Immature natural killer cell (primary cell): ENCODE results near the gene LBX1. TPM values are rescaled to one million over a fixed set of nuclear protein-coding genes. Genes with fewer than 3 reads are reported as not detected.

Source experiments
- DNase-seq, 3 donors: peaks; one replicate each; pipeline ENCODE4 v3.0.0; 2022; ENCODE audit warnings: mixed read lengths in 1 of 3
- H3K27ac Mint-ChIP-seq, 6 donors: one replicate each; pipeline ENCODE4 v1.8.0; 2020; ENCODE audit warnings: mixed read lengths in 6 of 6, mild to moderate bottlenecking in 5 of 6, inconsistent platforms in 4 of 6, moderate library complexity in 3 of 6
- H3K27me3 Mint-ChIP-seq, 3 donors: one replicate each; pipeline ENCODE4 v1.8.0; 2020 to 2021; ENCODE audit warnings: low read depth in 3 of 3, mild to moderate bottlenecking in 3 of 3, mixed read lengths in 3 of 3, moderate library complexity in 3 of 3, inconsistent platforms in 1 of 3
- H3K36me3 Mint-ChIP-seq, 3 donors: one replicate each; pipeline ENCODE4 v1.8.0; 2020; ENCODE audit warnings: mixed read lengths in 3 of 3, inconsistent platforms in 2 of 3, mild to moderate bottlenecking in 2 of 3
- H3K4me1 Mint-ChIP-seq, 2 donors: one replicate each; pipeline ENCODE4 v1.8.0; 2020; ENCODE audit warnings: inconsistent platforms in 2 of 2, mild to moderate bottlenecking in 2 of 2, mixed read lengths in 2 of 2, moderate library complexity in 1 of 2
- H3K4me3 Mint-ChIP-seq, 5 donors: one replicate each; pipeline ENCODE4 v1.8.0; 2020; ENCODE audit warnings: mild to moderate bottlenecking in 5 of 5, mixed read lengths in 5 of 5, inconsistent platforms in 3 of 5, moderate library complexity in 3 of 5
- H3K9me3 Mint-ChIP-seq, 6 donors: one replicate each; pipeline ENCODE4 v1.8.0; 2020; ENCODE audit warnings: mild to moderate bottlenecking in 6 of 6, mixed read lengths in 6 of 6, inconsistent platforms in 4 of 6, moderate library complexity in 3 of 6
- polyA plus RNA-seq, 3 donors: library from polyadenylated mRNA; unstranded; fragments of 300-500 nt; fragmentation: Illumina TruSeq; gene quantifications; one replicate each; pipeline ENCODE4 v1.2.3, GENCODE V29; 2021

LBX1 gene
- polyA plus RNA-seq, 3 donors from 2014 or later = not detected

- peaks cover 0 to 5% (median 0%) of the 10 kb centered on the region in 6 donors for H3K9me3 Mint-ChIP-seq
- H3K27me3 Mint-ChIP-seq = peaks cover 4 to 19% (median 7%) of the 10 kb centered on the region in 3 donors
- no peak overlapping the region for H3K4me3 Mint-ChIP-seq
- peaks cover 0 to 4% (median 0%) of the 10 kb centered on the region in 3 donors for H3K36me3 Mint-ChIP-seq
- H3K4me1 Mint-ChIP-seq = no peaks in the 10 kb centered on the region
- H3K27ac Mint-ChIP-seq = no peak overlapping the region
- no peak for DNase-seq
Measured at GRCh38 chr10:101258179-101258885, 29.1 kb upstream of the LBX1 start.

GRCh38 chr10:101257491-101257890 lies 28.2 kb upstream of the LBX1 start:
- no peak for DNase-seq
- Mint-ChIP-seq H3K4me3 (no peak overlapping the region), H3K27ac (no peak overlapping the region), H3K9me3 (peaks cover 0 to 5% (median 0%) of the 10 kb centered on the region in 6 donors), H3K4me1 (no peaks in the 10 kb centered on the region), H3K36me3 (peaks cover 0 to 4% (median 0%) of the 10 kb centered on the region in 3 donors), H3K27me3 (peaks cover 4 to 10% (median 10%) of the 10 kb centered on the region in 3 donors)

GRCh38 chr10:101257084-101257483 lies 27.8 kb upstream of the LBX1 start:
- no peaks in the 10 kb centered on the region for H3K4me1 Mint-ChIP-seq
- H3K27me3 Mint-ChIP-seq = peaks cover 4 to 10% (median 10%) of the 10 kb centered on the region in 3 donors
- peaks cover 0 to 4% (median 0%) of the 10 kb centered on the region in 3 donors for H3K36me3 Mint-ChIP-seq
- H3K27ac Mint-ChIP-seq = no peak overlapping the region
- H3K4me3 Mint-ChIP-seq = no peak overlapping the region
- peaks cover 0 to 5% (median 0%) of the 10 kb centered on the region in 6 donors for H3K9me3 Mint-ChIP-seq
- no peak for DNase-seq

GRCh38 chr10:101256387-101256786 lies 27.1 kb upstream of the LBX1 start:
- Mint-ChIP-seq H3K27ac (no peak overlapping the region), H3K9me3 (peaks cover 0 to 5% (median 0%) of the 10 kb centered on the region in 6 donors), H3K27me3 (peaks cover 4 to 10% (median 8%) of the 10 kb centered on the region in 3 donors)

GRCh38 chr10:101250136-101250535 lies 20.9 kb upstream of the LBX1 start:
- no peak overlapping the region for H3K27ac Mint-ChIP-seq
- H3K36me3 Mint-ChIP-seq = no peaks in the 10 kb centered on the region
- H3K4me1 Mint-ChIP-seq = no peaks in the 10 kb centered on the region
- no peak for DNase-seq
- H3K4me3 Mint-ChIP-seq = no peak overlapping the region
- no peaks in the 10 kb centered on the region for H3K9me3 Mint-ChIP-seq
- H3K27me3 Mint-ChIP-seq = peaks cover 8 to 12% (median 9%) of the 10 kb centered on the region in 3 donors

More at GRCh38 chr10:101256387-101256786, 27.1 kb upstream of the LBX1 start:
- H3K4me3 Mint-ChIP-seq = no peak overlapping the region
- no peaks in the 10 kb centered on the region for H3K4me1 Mint-ChIP-seq
- DNase-seq = no peak
- peaks cover 0 to 4% (median 0%) of the 10 kb centered on the region in 3 donors for H3K36me3 Mint-ChIP-seq

- H3K9me3 Mint-ChIP-seq = no peaks in the 10 kb centered on the region
- DNase-seq = no peak
- no peak overlapping the region for H3K27ac Mint-ChIP-seq
- H3K27me3 Mint-ChIP-seq = peaks cover 11 to 12% (median 12%) of the 10 kb centered on the region in 3 donors
- H3K4me3 Mint-ChIP-seq = no peak overlapping the region
- H3K36me3 Mint-ChIP-seq = no peaks in the 10 kb centered on the region
- no peaks in the 10 kb centered on the region for H3K4me1 Mint-ChIP-seq
Measured at GRCh38 chr10:101249171-101249581, 19.9 kb upstream of the LBX1 start.

- Mint-ChIP-seq H3K27ac (no peak overlapping the region), H3K4me3 (no peak overlapping the region), H3K9me3 (no peaks in the 10 kb centered on the region), H3K4me1 (no peaks in the 10 kb centered on the region), H3K27me3 (peaks cover 10 to 14% (median 12%) of the 10 kb centered on the region in 3 donors), H3K36me3 (no peaks in the 10 kb centered on the region)
- DNase-seq = no peak
Measured at GRCh38 chr10:101246639-101247038, 17.4 kb upstream of the LBX1 start.

GRCh38 chr10:101244321-101245050 lies 15.2 kb upstream of the LBX1 start:
- no peaks in the 10 kb centered on the region for H3K4me1 Mint-ChIP-seq
- peaks cover 11 to 26% (median 17%) of the 10 kb centered on the region in 3 donors for H3K27me3 Mint-ChIP-seq
- DNase-seq = no peak
- H3K36me3 Mint-ChIP-seq = no peaks in the 10 kb centered on the region
- no peak overlapping the region for H3K27ac Mint-ChIP-seq
- H3K9me3 Mint-ChIP-seq = no peaks in the 10 kb centered on the region
- H3K4me3 Mint-ChIP-seq = no peak overlapping the region

GRCh38 chr10:101241840-101242707 lies 12.8 kb upstream of the LBX1 start:
- Mint-ChIP-seq H3K9me3 (no peaks in the 10 kb centered on the region), H3K27me3 (peaks cover 23 to 27% (median 26%) of the 10 kb centered on the region in 3 donors), H3K36me3 (no peaks in the 10 kb centered on the region), H3K4me1 (peaks cover 6 to 9% of the 10 kb centered on the region in 2 donors), H3K27ac (no peak overlapping the region), H3K4me3 (no peak overlapping the region)
- no peak for DNase-seq

GRCh38 chr10:101238732-101239105 lies 9.5 kb upstream of the LBX1 start:
- no peak for DNase-seq
- H3K4me3 Mint-ChIP-seq = no peak overlapping the region
- no peaks in the 10 kb centered on the region for H3K36me3 Mint-ChIP-seq
- H3K27ac Mint-ChIP-seq = no peak overlapping the region
- H3K27me3 Mint-ChIP-seq = peaks cover 28 to 36% (median 32%) of the 10 kb centered on the region in 3 donors
- H3K9me3 Mint-ChIP-seq = no peaks in the 10 kb centered on the region
- peaks cover 6 to 10% of the 10 kb centered on the region in 2 donors for H3K4me1 Mint-ChIP-seq

- H3K4me3 Mint-ChIP-seq = no peak overlapping the region
- H3K27ac Mint-ChIP-seq = no peak overlapping the region
Measured at GRCh38 chr10:101237982-101238731, 8.9 kb upstream of the LBX1 start.

GRCh38 chr10:101237081-101237981 lies 8.1 kb upstream of the LBX1 start:
- Mint-ChIP-seq H3K9me3 (no peaks in the 10 kb centered on the region), H3K27me3 (peaks cover 29 to 39% (median 34%) of the 10 kb centered on the region in 3 donors), H3K4me1 (peaks cover 6 to 10% of the 10 kb centered on the region in 2 donors), H3K27ac (no peak overlapping the region), H3K36me3 (no peaks in the 10 kb centered on the region), H3K4me3 (peak overlapping the region in 3 of 5 donors; percentile 6 to 50 (median 15))
- DNase-seq = no peak

More at GRCh38 chr10:101237982-101238731, 8.9 kb upstream of the LBX1 start:
- peaks cover 6 to 10% of the 10 kb centered on the region in 2 donors for H3K4me1 Mint-ChIP-seq
- no peak for DNase-seq
- no peaks in the 10 kb centered on the region for H3K36me3 Mint-ChIP-seq
- no peaks in the 10 kb centered on the region for H3K9me3 Mint-ChIP-seq
- peaks cover 28 to 36% (median 34%) of the 10 kb centered on the region in 3 donors for H3K27me3 Mint-ChIP-seq
